Renal cortical epithelial cell (primary cell): ENCODE data around the gene SH3GL1. TPM values are rescaled to one million over a fixed set of nuclear protein-coding genes. Genes with fewer than 3 reads are reported as not detected.
"Not testable (repeated sequence)": the region's sequence is repeated elsewhere in the genome, so short reads cannot be mapped to it uniquely, and the experiment has no call there.

Experiments
- DNase-seq: peaks from one replicate; pipeline ENCODE4 v3.0.0-alpha.2; 2011; ENCODE audit warnings: low read depth
- total RNA-seq: library from RNA; depleted of rRNA; stranded (reverse); fragments of >200 nt; gene quantifications from 2 replicates; pipeline ENCODE4 v1.2.3, GENCODE V29; 2014

The SH3GL1 gene
- total RNA-seq, 1 donor from 2014 or later = 51.2 TPM

GRCh38 chr19:4343370-4344307 is 56.7 kb downstream of the SH3GL1 start, which contains the start of gene MPND:
TSS of gene MPND (plus strand) at chr19:4343562. CDS start at chr19:4343594, 32 bp downstream.
- peak; percentile 46 for DNase-seq

GRCh38 chr19:4342615-4343369 is 57.6 kb downstream of the SH3GL1 start:
- peak; percentile 100 for DNase-seq

- DNase-seq = no peak
These were observed 58.1 kb downstream of the SH3GL1 start for GRCh38 chr19:4342314-4342614.

- peak; percentile 60 for DNase-seq
These were observed 61.6 kb downstream of the SH3GL1 start, which contains the start of gene STAP2 for GRCh38 chr19:4338441-4339355. TSS of gene STAP2 (minus strand) at chr19:4338827. CDS start at chr19:4338753, 74 bp downstream.

- DNase-seq = peak; percentile 5
These were observed 62.4 kb downstream of the SH3GL1 start for GRCh38 chr19:4337906-4338440.

- DNase-seq = no peak
These were observed 65.3 kb downstream of the SH3GL1 start for GRCh38 chr19:4334929-4335570.

GRCh38 chr19:4329858-4330257 is 70.5 kb downstream of the SH3GL1 start:
- no peak for DNase-seq

- not testable (repeated sequence) for DNase-seq
These were observed 71.2 kb downstream of the SH3GL1 start for GRCh38 chr19:4328991-4329681.

GRCh38 chr19:4328243-4328990 is 71.9 kb downstream of the SH3GL1 start:
- DNase-seq = peak; percentile 77

- no peak for DNase-seq
These were observed 72.5 kb downstream of the SH3GL1 start for GRCh38 chr19:4327877-4328242.

GRCh38 chr19:4327252-4327876 is 73.0 kb downstream of the SH3GL1 start:
- peak; percentile 54 for DNase-seq

GRCh38 chr19:4326837-4327251 is 73.5 kb downstream of the SH3GL1 start:
- DNase-seq = no peak

GRCh38 chr19:4326215-4326836 is 74.0 kb downstream of the SH3GL1 start:
- no peak for DNase-seq

GRCh38 chr19:4324228-4324627 is 76.1 kb downstream of the SH3GL1 start:
- DNase-seq = no peak

- no peak for DNase-seq
These were observed 76.7 kb downstream of the SH3GL1 start for GRCh38 chr19:4323692-4324091.

- DNase-seq = no peak
These were observed 77.2 kb downstream of the SH3GL1 start for GRCh38 chr19:4322942-4323665.

- no peak for DNase-seq
These were observed 79.9 kb downstream of the SH3GL1 start for GRCh38 chr19:4320419-4320818.
